ENCODE results near the gene RIPK4.

Gene RIPK4

DNA sequence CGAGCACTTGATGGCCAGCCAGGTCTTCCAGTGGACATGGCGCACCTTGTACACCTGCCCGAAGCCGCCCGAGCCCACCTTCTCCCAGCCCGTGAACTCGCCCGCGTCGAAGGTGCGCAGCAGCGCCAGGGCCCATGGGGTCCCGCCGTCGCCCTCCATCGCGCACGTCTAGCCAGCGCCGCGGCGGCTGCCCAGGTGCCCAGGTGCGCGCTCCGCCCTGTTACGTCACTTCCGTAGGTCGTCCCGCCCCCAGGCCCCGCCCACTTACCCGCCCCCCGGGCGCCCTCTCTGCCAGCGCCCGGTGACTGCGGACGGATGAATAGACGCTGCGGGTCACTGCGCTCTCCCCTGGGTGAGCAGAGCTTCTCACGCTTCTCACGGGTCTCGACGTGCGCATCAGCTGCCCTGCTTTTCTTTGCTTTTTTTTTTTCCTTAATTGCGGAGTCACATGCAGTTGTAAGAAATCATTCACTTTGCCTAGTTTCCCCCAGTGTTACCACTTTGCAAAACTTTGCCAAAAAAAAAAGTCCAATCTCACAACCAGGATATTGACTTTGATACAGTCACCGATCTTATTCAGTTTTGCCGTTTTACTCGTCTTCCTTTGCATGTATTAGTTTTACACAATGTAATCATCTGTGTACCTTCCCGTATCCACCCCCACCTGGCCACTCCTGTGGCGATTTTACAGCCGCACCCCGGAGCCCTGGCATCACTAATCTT, at the start of gene RIPK4:
Gene RIPK4, minus strand, starts transcription at position 170 of the 723 bp plus-strand sequence. Its CDS starts 11 bp downstream, at position 159.
- H4K20me1 ChIP-seq: peaks cover 31% of the 10 kb centered on the region; the same call in 1 of the 2 replicates
- 0 out of 2 replicates have a peak within 1 kb of the TSS, but pooled peaks have one; percentile 35 for H3K4me3 ChIP-seq
- no peak within 1 kb of the TSS for H3K27ac ChIP-seq
- H3K36me3 ChIP-seq: no peaks in the 10 kb centered on the region
- H3K9me3 ChIP-seq: peaks cover 16% of the 10 kb centered on the region
- peak within 1 kb of the TSS; percentile 71 for H3K4me2 ChIP-seq
- H3K4me1 ChIP-seq: peaks cover 19% of the 10 kb centered on the region
- H3K9ac ChIP-seq: no peak within 1 kb of the TSS
- peaks cover 90% of the 10 kb centered on the region for H3K27me3 ChIP-seq
- TF ChIP-seq Cebpa-rat (IDR thresholded peaks at IDR 0.05): no peak

DNA sequence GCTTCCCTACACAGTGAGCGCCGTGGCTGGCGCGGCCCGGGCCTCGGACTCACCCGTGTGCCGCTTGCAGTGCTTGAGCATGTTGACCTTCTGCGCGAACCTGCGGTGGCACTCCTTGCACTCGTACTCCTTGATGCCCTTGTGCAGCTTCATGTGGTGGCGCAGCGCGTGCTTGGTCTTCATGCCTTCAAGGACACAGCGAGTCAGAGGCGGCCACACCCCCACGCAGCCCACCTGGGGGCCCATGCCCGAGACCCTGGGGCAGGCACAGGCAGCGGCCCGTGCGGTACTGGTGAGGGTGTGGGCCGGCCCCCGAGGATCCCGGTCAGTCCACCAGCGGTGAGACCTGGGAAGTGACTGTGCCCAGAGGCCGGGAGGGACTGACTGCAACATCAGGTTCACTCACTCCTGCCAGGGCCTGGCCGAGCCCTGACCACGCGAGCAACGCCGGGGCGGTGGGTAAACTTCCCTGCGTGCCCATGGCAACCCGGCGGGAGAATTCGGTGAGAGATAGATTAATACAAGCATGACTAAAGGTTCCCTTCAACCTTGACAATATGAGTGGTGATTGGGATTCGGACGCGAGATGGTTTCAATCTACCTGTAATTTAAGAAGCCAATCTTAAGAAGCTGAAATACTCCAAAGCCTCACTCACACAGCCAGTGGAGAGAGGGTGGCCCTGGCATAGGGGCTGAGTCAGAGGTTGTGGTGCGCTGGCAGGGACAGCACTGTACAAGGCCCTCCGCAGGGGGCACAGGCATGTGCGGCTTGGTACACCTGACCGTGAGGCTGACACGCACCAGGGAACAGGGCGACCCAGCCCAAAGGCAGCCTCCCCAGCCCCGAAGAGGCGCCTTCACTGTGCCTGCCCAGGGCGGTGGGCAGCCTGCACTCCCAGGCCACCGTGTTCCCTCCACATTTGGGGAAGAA, 49.1 kb upstream of the RIPK4 start:
- peaks cover 51% of the 10 kb centered on the region for H3K36me3 ChIP-seq
- H3K4me1 ChIP-seq: peaks cover 29% of the 10 kb centered on the region
- H3K27ac ChIP-seq: peak overlapping the region; percentile 35
- no peak overlapping the region for H3K4me3 ChIP-seq
- H3K9ac ChIP-seq: no peak overlapping the region
- H3K4me2 ChIP-seq: no peak overlapping the region
- H3K9me3 ChIP-seq: no peaks in the 10 kb centered on the region
- no peaks in the 10 kb centered on the region for H3K27me3 ChIP-seq
- TF ChIP-seq Cebpa-rat (IDR thresholded peaks at IDR 0.05): no peak
- no peaks in the 10 kb centered on the region for H4K20me1 ChIP-seq

DNA sequence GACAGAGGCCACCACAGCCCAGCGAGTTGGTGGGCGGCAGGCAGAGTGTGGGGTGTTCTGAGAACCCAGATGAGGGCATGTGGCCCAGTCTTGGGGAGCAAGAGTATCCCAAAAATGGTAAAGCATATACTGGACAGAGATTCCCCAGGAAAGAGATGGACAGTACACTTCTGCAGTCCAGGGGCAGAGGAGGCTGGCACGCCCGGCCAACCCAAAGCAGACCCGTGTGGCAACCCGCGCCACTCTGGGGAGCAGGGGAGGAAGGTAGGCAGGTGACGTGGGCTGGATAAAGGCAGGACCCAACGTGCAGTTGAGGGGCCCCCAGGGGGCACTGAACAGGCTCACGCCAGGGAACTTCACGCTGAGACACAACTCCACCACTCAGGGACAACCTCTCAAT, 46.4 kb upstream of the RIPK4 start:
- Histone ChIP-seq H3K9ac (no peak overlapping the region), H4K20me1 (no peaks in the 10 kb centered on the region), H3K4me3 (no peak overlapping the region), H3K4me2 (no peak overlapping the region), H3K9me3 (no peaks in the 10 kb centered on the region), H3K27me3 (no peaks in the 10 kb centered on the region), H3K4me1 (peaks cover 26% of the 10 kb centered on the region), H3K27ac (0 out of 2 replicates have a peak overlapping the region, but pooled peaks have one; percentile 2), H3K36me3 (peaks cover 68% of the 10 kb centered on the region)
- TF ChIP-seq Cebpa-rat (IDR thresholded peaks at IDR 0.05): no peak

DNA sequence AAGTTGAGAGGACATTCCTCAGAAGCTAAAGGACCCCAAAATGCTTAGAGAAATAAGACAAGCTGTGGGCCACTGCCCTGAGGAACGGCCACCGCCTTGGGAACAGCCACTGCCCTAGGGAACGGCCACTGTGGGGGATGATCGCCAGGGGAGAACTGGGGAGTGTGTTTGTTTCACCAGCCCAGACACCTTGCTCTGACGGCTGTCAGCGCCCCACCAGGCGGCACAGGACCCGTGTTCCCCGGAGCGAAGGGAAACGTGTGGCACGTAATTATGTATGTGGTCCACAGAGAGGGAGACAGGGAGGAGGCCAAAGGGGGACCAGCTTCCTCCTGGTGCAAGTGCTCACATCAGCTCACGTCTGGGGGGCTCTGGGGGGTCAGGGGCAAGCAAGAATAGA, 45.8 kb upstream of the RIPK4 start:
- no peak overlapping the region for H3K9ac ChIP-seq
- no peaks in the 10 kb centered on the region for H3K9me3 ChIP-seq
- no peaks in the 10 kb centered on the region for H4K20me1 ChIP-seq
- H3K4me3 ChIP-seq: no peak overlapping the region
- H3K27me3 ChIP-seq: no peaks in the 10 kb centered on the region
- H3K4me1 ChIP-seq: peaks cover 21% of the 10 kb centered on the region
- TF ChIP-seq Cebpa-rat (IDR thresholded peaks at IDR 0.05): no peak
- no peak overlapping the region for H3K27ac ChIP-seq
- H3K4me2 ChIP-seq: no peak overlapping the region
- H3K36me3 ChIP-seq: peaks cover 73% of the 10 kb centered on the region

DNA sequence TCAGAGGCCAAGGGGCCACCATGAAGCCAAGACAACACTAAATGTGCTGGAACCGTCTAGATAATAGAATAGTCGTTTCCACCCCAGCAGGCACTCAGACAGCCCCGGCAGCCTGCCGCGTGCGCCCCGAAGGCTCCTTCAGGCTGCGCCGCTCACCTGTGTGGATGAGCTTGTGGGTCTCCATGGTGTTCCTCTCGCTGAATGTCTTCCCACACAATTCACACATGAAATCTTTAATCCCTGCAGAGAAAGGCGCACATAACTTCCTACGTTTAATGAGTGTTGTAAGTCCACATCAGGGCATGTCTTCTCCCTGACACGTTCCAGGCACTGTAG, 43.7 kb upstream of the RIPK4 start:
- Histone ChIP-seq H3K4me1 (peaks cover 10% of the 10 kb centered on the region; the same call in 1 of the 2 replicates), H3K9me3 (no peaks in the 10 kb centered on the region), H3K4me3 (no peak overlapping the region), H3K9ac (no peak overlapping the region), H3K4me2 (no peak overlapping the region), H3K36me3 (peaks cover 72% of the 10 kb centered on the region), H3K27ac (no peak overlapping the region), H4K20me1 (no peaks in the 10 kb centered on the region), H3K27me3 (no peaks in the 10 kb centered on the region)
- TF ChIP-seq Cebpa-rat (IDR thresholded peaks at IDR 0.05): no peak

DNA sequence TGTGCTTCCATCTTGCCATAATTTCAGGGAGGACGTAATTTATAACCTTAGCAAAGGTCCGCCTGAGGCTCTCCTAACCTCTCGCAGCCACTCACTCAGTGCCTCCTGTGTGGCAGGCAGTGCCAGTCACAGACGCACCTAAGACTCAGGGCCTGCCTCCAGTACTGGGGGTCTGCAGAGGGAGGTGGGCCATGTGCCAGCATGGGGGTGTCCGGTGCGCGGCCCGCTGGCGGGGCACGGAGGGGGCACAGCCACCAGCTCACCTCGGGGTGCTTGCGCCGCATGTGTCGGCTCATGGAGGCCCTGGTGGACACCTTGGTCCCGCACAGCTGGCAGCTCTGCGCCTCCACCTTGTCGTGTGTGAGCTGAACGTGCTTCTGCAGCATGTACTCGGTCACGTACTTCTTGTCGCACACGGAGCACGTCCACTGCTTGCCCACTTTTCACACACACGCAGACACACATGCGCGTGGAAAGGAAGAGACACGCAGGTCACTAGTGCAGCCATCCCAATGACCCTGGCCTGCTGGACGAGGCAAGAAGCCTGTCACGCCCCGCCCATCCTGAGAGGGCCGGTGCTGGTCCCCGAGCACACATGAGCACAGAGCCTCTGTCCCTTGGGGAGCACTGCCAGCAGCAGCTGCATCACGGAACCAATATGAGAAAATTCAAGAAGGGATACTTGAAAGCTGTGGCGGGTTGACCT, 43.2 kb upstream of the RIPK4 start:
- H3K4me2 ChIP-seq: no peak overlapping the region
- no peak for TF ChIP-seq Cebpa-rat (IDR thresholded peaks at IDR 0.05)
- no peak overlapping the region for H3K4me3 ChIP-seq
- no peaks in the 10 kb centered on the region for H3K27me3 ChIP-seq
- peaks cover 10% of the 10 kb centered on the region; the same call in 1 of the 2 replicates for H3K4me1 ChIP-seq
- H3K27ac ChIP-seq: no peak overlapping the region
- H3K36me3 ChIP-seq: peaks cover 67% of the 10 kb centered on the region
- no peaks in the 10 kb centered on the region for H4K20me1 ChIP-seq
- no peak overlapping the region for H3K9ac ChIP-seq
- H3K9me3 ChIP-seq: no peaks in the 10 kb centered on the region

DNA sequence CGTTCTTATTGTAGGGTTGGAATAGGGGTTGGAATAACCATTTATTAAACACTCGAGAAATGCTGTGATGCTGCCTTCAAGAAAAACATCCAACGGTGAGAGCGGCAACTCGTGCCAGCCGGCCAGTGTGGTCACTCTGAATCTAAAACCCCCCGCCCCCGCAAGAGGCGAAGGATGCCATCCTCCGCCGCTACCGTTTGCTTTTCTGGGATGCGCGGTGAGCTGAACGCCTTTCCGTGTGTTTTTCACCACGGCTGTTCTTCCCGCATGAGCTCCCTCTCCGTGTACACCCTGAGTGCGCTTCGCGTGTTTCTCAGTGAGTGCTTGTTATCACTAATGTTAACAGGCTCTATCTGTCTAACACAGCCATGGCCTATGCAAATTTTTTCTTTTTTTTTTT, 42.0 kb upstream of the RIPK4 start:
- H3K36me3 ChIP-seq: peaks cover 59% of the 10 kb centered on the region

DNA sequence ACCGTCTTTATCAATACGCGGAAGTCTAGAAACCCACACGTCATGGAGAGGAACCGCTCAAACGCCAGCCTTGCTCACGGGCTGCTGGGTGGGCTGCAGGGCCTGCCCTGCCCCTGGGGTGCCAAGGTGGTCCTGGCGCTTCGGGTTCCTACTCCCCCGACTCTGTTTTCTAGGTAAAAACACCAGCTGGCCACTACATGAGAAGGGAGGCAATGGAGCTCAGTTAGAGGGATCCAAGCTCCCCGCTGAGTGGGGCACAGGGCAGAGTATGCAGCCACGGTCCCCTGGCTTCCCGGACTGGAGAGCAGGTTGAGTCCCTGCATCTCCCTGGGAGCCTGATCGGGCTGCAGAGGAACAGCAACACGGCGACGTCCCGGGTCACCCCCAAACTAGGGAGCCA, 41.2 kb upstream of the RIPK4 start:
- H4K20me1 ChIP-seq: no peaks in the 10 kb centered on the region
- H3K4me3 ChIP-seq: no peak overlapping the region
- no peaks in the 10 kb centered on the region for H3K9me3 ChIP-seq
- no peak overlapping the region for H3K4me2 ChIP-seq
- no peak overlapping the region for H3K27ac ChIP-seq
- H3K4me1 ChIP-seq: peaks cover 16% of the 10 kb centered on the region
- TF ChIP-seq Cebpa-rat (IDR thresholded peaks at IDR 0.05): no peak
- H3K9ac ChIP-seq: no peak overlapping the region
- H3K27me3 ChIP-seq: no peaks in the 10 kb centered on the region
- peaks cover 53% of the 10 kb centered on the region for H3K36me3 ChIP-seq

More for the DNA sequence above, 42.0 kb upstream of the RIPK4 start:
- no peak for TF ChIP-seq Cebpa-rat (IDR thresholded peaks at IDR 0.05)
- no peak overlapping the region for H3K27ac ChIP-seq
- H4K20me1 ChIP-seq: no peaks in the 10 kb centered on the region
- H3K4me3 ChIP-seq: no peak overlapping the region
- no peaks in the 10 kb centered on the region for H3K9me3 ChIP-seq
- no peak overlapping the region for H3K9ac ChIP-seq
- peaks cover 10% of the 10 kb centered on the region; the same call in 1 of the 2 replicates for H3K4me1 ChIP-seq
- H3K27me3 ChIP-seq: no peaks in the 10 kb centered on the region
- H3K4me2 ChIP-seq: no peak overlapping the region

DNA sequence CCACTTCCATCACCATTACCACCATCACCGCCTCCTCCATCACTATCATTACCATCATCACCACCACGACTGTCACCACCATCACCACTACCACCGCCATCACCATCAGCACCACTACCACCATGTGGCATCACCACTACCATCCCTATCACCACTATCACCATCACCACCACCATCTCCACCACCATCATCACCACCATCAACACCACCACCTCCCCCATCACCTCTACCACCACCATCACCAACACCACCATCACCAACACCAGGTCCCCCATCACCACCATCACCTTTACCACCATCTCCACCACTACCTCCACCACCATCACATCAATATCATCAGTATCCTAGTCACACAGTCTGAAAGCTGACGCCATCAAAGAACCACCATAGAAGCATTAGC, 39.9 kb upstream of the RIPK4 start:
- H4K20me1 ChIP-seq: no peaks in the 10 kb centered on the region
- no peak overlapping the region for H3K4me2 ChIP-seq
- TF ChIP-seq Cebpa-rat (IDR thresholded peaks at IDR 0.05): no peak
- no peaks in the 10 kb centered on the region for H3K9me3 ChIP-seq
- H3K4me3 ChIP-seq: no peak overlapping the region
- no peak overlapping the region for H3K27ac ChIP-seq
- H3K9ac ChIP-seq: no peak overlapping the region
- peaks cover 29% of the 10 kb centered on the region for H3K4me1 ChIP-seq
- H3K27me3 ChIP-seq: no peaks in the 10 kb centered on the region
- H3K36me3 ChIP-seq: peaks cover 46% of the 10 kb centered on the region
